GM12874 (cell line): Measurements from ENCODE around the gene KANK3.

Experiments
- CTCF ChIP-seq: IDR thresholded peaks from 2 replicates; pipeline ENCODE4 v1.5.1; 2011; ENCODE audit warnings: low read depth, mild to moderate bottlenecking, control low read depth, low read length, moderate library complexity; ENCODE audit not compliant: insufficient read depth

Gene KANK3

GRCh38 chr19:8304841-8305621, 38.0 kb downstream of the KANK3 start:
- TF ChIP-seq CTCF: no peak

GRCh38 chr19:8302734-8303133, 40.3 kb downstream of the KANK3 start:
- TF ChIP-seq CTCF: no peak

GRCh38 chr19:8302357-8302691, 40.7 kb downstream of the KANK3 start:
- no peak for TF ChIP-seq CTCF
